Measurements from ENCODE around the gene ZFAND2B. TPM values are rescaled to one million over a fixed set of nuclear protein-coding genes. Genes with fewer than 3 reads are reported as not detected.
A peak's percentile ranks its signal among the peaks of the same experiment; 100 is the strongest.

The ZFAND2B gene
- total RNA-seq, 1 experiment from 2014 or later: 47.5 TPM

DNA sequence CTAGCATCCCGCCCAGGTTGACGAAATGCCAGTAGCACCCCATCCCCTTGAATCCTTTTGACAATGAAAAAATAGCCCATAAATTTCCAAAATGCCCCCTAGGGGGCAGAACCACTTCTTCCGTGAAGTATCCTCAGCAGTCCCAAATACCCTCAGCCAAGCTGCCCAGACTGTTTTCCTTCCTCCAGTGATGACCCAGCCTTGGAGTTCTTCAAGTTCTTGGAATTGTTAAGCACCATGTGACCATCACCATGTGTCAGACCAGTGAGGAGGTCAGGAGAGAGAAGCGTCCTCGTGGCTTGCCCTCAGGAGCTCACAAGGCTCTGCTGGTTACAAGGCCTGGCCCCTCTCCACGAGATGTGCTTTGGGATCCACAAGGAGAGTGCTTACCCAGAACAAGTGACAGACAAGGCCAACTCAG lies 35.3 kb upstream of the ZFAND2B start:
- no peaks in the 10 kb centered on the region for H3K27me3 ChIP-seq (ENCODE audit: low read length)
- H3K27ac ChIP-seq (ENCODE audit: low read length): no peak overlapping the region
- TF ChIP-seq, protein P1, sequence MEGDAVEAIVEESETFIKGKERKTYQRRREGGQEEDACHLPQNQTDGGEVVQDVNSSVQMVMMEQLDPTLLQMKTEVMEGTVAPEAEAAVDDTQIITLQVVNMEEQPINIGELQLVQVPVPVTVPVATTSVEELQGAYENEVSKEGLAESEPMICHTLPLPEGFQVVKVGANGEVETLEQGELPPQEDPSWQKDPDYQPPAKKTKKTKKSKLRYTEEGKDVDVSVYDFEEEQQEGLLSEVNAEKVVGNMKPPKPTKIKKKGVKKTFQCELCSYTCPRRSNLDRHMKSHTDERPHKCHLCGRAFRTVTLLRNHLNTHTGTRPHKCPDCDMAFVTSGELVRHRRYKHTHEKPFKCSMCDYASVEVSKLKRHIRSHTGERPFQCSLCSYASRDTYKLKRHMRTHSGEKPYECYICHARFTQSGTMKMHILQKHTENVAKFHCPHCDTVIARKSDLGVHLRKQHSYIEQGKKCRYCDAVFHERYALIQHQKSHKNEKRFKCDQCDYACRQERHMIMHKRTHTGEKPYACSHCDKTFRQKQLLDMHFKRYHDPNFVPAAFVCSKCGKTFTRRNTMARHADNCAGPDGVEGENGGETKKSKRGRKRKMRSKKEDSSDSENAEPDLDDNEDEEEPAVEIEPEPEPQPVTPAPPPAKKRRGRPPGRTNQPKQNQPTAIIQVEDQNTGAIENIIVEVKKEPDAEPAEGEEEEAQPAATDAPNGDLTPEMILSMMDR (conservative IDR thresholded peaks at IDR 0.05; ENCODE audit: low read depth, low read length): peak; percentile 82
- TF ChIP-seq EZH2phosphoT487 (IDR thresholded peaks at IDR 0.05; ENCODE audit: borderline replicate concordance, low read length) (no peak), EZH2 (IDR thresholded peaks at IDR 0.05; ENCODE audit: low read length, unreplicated experiment) (no peak)
- ATAC-seq: peak; percentile 61
- DNase-seq: peak; percentile 75
- peaks cover 20% of the 10 kb centered on the region for H3K79me2 ChIP-seq (ENCODE audit: low read length)
- no TSS peak for BruUV-seq (replicated peaks)
- H3K9me2 ChIP-seq (replicated peaks; ENCODE audit: low read length): no peaks in the 10 kb centered on the region
- H3K9ac ChIP-seq (ENCODE audit: low read length): no peak overlapping the region
- no peaks in the 10 kb centered on the region for H3F3A ChIP-seq (ENCODE audit: low read length, unreplicated experiment)
- H3K9me3 ChIP-seq (ENCODE audit: low read length): no peaks in the 10 kb centered on the region
- H4K20me1 ChIP-seq (ENCODE audit: low read length): no peaks in the 10 kb centered on the region
- ChIA-PET POLR2A (ENCODE audit: unreplicated experiment) (no interaction called here), CTCF (no interaction called here)
- H2AFZ ChIP-seq (ENCODE audit: low read length): no peak overlapping the region
- intact Hi-C loops (cut with micrococcal nuclease): loop anchor here (1.0 kb wide), 1 partner anchor 11 kb away; the partner anchor contains the start of gene NHEJ1
- peaks cover 7% of the 10 kb centered on the region for H3K4me1 ChIP-seq (ENCODE audit: insufficient read depth, low read length)
- H3K4me2 ChIP-seq (ENCODE audit: low read length): no peak overlapping the region
- peaks cover 11% of the 10 kb centered on the region; the same call in 1 of the 2 replicates for H3K36me3 ChIP-seq (ENCODE audit: low read depth, low read length)
- no peak overlapping the region for H3K4me3 ChIP-seq (ENCODE audit: low read length)

DNA sequence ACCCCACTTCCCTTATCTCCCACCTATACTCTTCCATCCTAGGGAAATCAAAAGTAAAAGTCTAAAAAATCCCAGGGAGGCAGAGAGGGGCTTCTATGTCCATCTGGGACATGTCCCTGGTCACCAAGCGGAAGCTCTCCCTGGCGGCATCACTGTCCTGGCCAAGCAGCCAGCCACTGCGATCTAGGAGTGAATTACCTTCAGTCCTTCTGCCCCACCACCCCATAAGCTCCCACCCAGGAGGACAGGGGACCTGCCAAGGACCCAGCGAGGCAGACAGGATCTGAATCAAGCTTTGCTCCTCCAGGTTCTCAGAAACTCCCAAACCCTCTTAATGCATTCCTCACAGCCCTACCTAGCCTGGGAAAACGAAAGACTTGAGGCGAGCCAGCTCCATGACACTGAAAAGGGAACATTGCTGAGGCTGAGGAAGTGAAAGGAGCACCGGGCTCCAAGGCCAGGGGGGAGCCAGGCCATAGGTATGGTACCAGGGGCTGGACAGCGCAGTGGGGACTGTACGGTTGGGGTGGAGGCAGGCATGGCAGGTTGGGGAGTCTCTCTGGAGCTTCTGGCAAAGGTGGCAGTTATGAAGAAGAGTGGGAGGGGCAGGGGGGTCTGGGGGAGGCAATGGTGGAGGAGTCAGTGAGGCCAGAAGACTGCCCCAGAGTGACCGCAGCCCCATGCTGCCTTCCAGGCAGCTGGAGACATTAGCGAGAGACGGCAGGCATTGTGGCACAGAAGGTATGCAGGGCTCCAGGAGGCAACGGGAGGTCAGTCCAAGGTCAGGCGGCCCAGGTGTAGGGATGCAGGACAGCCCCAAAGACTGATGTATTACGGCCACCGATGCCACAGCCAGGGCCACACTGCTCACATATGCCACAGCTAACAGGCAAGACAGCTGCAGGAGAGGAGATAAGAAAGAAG lies 34.1 kb upstream of the ZFAND2B start:
- no peaks in the 10 kb centered on the region for H3K9me3 ChIP-seq (ENCODE audit: low read length)
- no peak overlapping the region for H3K9ac ChIP-seq (ENCODE audit: low read length)
- CTCF ChIA-PET: no interaction called here
- H2AFZ ChIP-seq (ENCODE audit: low read length): no peak overlapping the region
- H3K9me2 ChIP-seq (replicated peaks; ENCODE audit: low read length): no peaks in the 10 kb centered on the region
- POLR2A ChIA-PET (ENCODE audit: unreplicated experiment): no interaction called here
- H4K20me1 ChIP-seq (ENCODE audit: low read length): no peaks in the 10 kb centered on the region
- TF ChIP-seq, protein P1 (conservative IDR thresholded peaks at IDR 0.05; ENCODE audit: low read depth, low read length): no peak
- no peak for TF ChIP-seq EZH2phosphoT487 (IDR thresholded peaks at IDR 0.05; ENCODE audit: borderline replicate concordance, low read length)
- no peak for TF ChIP-seq EZH2 (IDR thresholded peaks at IDR 0.05; ENCODE audit: low read length, unreplicated experiment)
- no TSS peak for BruUV-seq (replicated peaks)
- intact Hi-C loops (cut with micrococcal nuclease): no loop called here
- peaks cover 12% of the 10 kb centered on the region for H3K4me1 ChIP-seq (ENCODE audit: insufficient read depth, low read length)
- H3K27ac ChIP-seq (ENCODE audit: low read length): no peak overlapping the region
- H3K36me3 ChIP-seq (ENCODE audit: low read depth, low read length): peaks cover 11% of the 10 kb centered on the region; the same call in 1 of the 2 replicates
- peaks cover 4% of the 10 kb centered on the region for H3F3A ChIP-seq (ENCODE audit: low read length, unreplicated experiment)
- DNase-seq: no peak
- H3K79me2 ChIP-seq (ENCODE audit: low read length): peaks cover 24% of the 10 kb centered on the region
- H3K4me3 ChIP-seq (ENCODE audit: low read length): no peak overlapping the region
- H3K4me2 ChIP-seq (ENCODE audit: low read length): no peak overlapping the region
- no peaks in the 10 kb centered on the region for H3K27me3 ChIP-seq (ENCODE audit: low read length)
- no peak for ATAC-seq

DNA sequence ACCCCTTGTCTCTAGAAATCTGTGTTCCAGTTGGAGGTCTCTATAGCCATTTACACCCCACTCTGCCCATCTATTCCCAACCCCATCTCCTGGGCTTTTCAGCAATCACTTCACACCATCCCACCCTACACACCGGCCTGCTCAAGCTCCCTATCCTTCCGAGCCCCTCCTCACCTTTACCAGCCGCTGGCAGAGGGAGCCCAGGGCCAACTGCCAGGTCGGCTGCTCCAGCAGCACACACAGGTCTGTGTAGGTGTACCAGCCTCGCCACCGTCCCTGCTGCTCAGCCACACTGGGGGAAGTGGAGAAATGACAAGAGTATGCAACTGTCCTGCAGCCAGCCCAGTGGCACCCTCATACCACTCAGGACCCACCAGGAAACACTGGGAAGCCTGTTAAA lies 33.4 kb upstream of the ZFAND2B start:
- no peak for ATAC-seq
- no peak overlapping the region for H3K27ac ChIP-seq (ENCODE audit: low read length)
- H3K9me3 ChIP-seq (ENCODE audit: low read length): no peaks in the 10 kb centered on the region
- POLR2A ChIA-PET (ENCODE audit: unreplicated experiment): no interaction called here
- no peaks in the 10 kb centered on the region for H3K9me2 ChIP-seq (replicated peaks; ENCODE audit: low read length)
- CTCF ChIA-PET: no interaction called here
- peaks cover 24% of the 10 kb centered on the region for H3K79me2 ChIP-seq (ENCODE audit: low read length)
- peaks cover 11% of the 10 kb centered on the region; the same call in 1 of the 2 replicates for H3K36me3 ChIP-seq (ENCODE audit: low read depth, low read length)
- H3K4me3 ChIP-seq (ENCODE audit: low read length): no peak overlapping the region
- H4K20me1 ChIP-seq (ENCODE audit: low read length): no peaks in the 10 kb centered on the region
- intact Hi-C loops (cut with micrococcal nuclease): no loop called here
- no TSS peak for BruUV-seq (replicated peaks)
- no peak overlapping the region for H3K9ac ChIP-seq (ENCODE audit: low read length)
- H3K4me1 ChIP-seq (ENCODE audit: insufficient read depth, low read length): peaks cover 14% of the 10 kb centered on the region
- no peak for DNase-seq
- H2AFZ ChIP-seq (ENCODE audit: low read length): no peak overlapping the region
- H3K27me3 ChIP-seq (ENCODE audit: low read length): no peaks in the 10 kb centered on the region
- H3F3A ChIP-seq (ENCODE audit: low read length, unreplicated experiment): peaks cover 5% of the 10 kb centered on the region
- no peak for TF ChIP-seq EZH2 (IDR thresholded peaks at IDR 0.05; ENCODE audit: low read length, unreplicated experiment)
- no peak overlapping the region for H3K4me2 ChIP-seq (ENCODE audit: low read length)
